Lung microvascular endothelial cell (primary cell): ENCODE results near the gene KCNMB3. TPM values are rescaled to one million over a fixed set of nuclear protein-coding genes. Genes with fewer than 3 reads are reported as not detected.
A peak's percentile ranks its signal among the peaks of the same experiment; 100 is the strongest.
"Not testable (repeated sequence)": the region's sequence is repeated elsewhere in the genome, so short reads cannot be mapped to it uniquely, and the experiment has no call there.

Experiments
- DNase-seq, 2 donors: peaks; one replicate each; pipeline versions ENCODE4 v3.0.0 to v3.0.0-alpha.2; 2010; ENCODE audit warnings: low read depth in 2 of 2
- total RNA-seq: library from RNA; depleted of rRNA; stranded (reverse); fragments of >200 nt; gene quantifications from 2 replicates; pipeline ENCODE4 v1.2.1, GENCODE V29; 2014

Gene KCNMB3, protein sequence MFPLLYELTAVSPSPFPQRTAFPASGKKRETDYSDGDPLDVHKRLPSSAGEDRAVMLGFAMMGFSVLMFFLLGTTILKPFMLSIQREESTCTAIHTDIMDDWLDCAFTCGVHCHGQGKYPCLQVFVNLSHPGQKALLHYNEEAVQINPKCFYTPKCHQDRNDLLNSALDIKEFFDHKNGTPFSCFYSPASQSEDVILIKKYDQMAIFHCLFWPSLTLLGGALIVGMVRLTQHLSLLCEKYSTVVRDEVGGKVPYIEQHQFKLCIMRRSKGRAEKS
- 1.3 and 2.6 TPM in 2 replicates for total RNA-seq

GRCh38 chr3:179250803-179251476 lies at the start of gene KCNMB3:
Gene KCNMB3 (minus strand): TSS chr3:179251114. CDS start chr3:179250990, 124 bp downstream.
- no peak for DNase-seq

- no peak for DNase-seq
Observed at GRCh38 chr3:179299999-179300613, 49.2 kb upstream of the KCNMB3 start.

- no peak for DNase-seq
Observed at GRCh38 chr3:179299316-179299715, 48.4 kb upstream of the KCNMB3 start.

DNA sequence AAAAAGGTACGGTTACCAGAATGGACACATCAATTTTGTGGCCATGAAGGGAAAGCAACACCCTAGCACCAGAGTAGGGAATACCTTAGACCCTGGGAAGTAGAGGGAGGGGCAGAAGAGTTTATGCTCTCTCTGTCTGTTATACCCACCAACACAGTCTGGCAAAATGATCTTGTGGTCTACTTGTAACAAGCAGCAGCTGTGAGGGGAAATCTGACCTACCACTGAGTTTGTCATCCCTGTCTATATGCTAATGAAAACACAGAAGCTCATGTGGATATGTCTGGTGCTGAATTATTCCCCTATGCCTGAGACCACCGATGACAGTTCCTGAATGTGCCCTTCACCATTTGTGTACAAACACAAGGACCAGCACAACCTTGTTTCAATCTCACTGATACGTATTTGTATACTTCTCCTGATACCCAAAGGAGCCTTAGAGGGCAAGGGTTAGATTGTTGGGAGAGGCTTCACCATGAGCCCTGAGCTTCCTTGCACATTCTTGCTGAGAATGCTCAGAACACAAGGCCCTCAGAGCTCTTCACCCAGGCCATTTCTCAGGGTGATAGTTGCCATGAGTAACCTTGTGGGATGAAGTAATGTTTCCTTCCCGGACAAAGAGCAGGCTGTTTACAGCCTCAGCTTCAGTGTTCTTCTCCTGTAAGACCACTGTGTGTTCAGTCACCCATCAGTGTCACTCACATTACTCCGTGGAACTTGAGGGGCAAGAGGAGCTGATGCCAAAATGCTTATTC lies 47.2 kb upstream of the KCNMB3 start:
- DNase-seq: peak in 1 of 2 donors; percentile 70

DNA sequence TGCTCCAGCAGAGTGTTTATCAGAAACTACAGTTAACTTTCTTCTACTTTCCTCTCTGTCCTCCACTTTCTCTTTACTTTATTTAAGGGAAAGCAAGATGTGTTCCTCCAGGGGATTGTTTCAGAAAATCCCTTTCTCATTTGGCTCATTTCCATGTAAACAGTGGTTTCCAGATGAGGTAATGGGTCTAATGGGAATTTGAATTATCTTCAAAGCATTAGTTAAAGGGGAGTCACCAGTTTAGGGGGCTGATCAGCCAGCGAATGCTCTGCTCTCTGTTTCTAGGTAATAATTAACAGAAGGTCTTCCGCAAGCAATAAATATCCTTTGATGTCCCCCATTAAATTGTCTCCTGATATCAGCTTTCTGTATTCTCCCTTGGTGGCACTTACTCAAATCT lies 41.5 kb upstream of the KCNMB3 start:
- peak in 1 of 2 donors; percentile 5 for DNase-seq

DNA sequence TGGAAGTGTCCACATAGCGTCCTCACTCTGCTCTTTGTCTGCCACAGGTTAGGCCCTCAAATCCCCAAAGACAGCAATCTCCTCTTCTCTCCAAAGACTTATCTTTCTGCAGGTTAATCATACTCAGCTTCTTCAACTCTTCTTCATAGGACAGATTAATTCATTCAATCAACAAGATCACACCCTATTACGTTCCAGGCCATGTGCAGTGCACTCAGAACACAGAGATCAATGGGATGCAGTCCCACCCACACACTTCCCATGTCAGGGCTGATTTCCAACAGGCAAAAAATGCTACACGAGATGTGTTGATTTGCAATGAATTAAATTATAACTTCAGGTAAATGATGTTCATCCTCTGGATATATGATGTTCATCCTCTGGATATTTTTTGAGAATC lies 38.4 kb upstream of the KCNMB3 start:
- no peak for DNase-seq

DNA sequence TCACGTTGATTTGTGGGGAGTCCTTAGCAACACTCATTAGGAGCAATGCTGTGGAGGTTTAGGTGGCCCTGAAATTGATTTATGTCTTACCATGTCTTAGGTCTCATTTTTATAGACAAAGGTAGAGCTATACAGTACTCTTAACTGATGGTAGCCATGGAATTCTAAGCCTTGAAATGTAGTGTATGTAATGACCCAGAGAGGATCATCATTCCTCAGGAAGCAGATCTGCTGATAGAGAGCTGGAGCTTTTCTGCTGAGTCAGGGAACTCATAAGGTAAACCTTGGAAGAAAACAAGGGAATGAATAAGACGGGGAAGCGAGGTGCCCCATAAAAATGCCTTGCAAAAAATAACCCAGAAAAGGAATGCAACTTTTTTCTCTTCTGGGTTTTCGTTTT lies 37.9 kb upstream of the KCNMB3 start:
- DNase-seq: no peak

DNA sequence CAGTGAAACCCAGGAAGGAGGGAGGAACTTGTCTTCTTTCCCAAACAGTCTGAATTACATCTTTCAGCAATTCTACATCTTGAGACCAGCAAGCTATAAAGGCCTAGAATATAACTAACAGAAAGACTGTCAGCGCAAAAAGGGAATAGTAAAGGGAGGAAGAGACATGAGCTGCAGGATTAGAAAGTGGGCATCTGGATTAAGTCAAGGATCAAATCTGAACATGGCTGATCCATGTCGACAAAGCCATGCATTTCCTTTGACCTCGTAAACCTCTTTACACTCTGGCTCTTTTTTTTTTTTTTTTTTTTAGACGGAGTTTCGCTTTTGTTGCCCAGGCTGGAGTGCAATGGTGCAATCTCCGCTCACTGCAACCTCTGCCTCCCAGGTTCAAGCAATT lies 35.4 kb upstream of the KCNMB3 start:
- DNase-seq: no peak

- DNase-seq: no peak
Observed at GRCh38 chr3:179281825-179282224, 30.9 kb upstream of the KCNMB3 start.

DNA sequence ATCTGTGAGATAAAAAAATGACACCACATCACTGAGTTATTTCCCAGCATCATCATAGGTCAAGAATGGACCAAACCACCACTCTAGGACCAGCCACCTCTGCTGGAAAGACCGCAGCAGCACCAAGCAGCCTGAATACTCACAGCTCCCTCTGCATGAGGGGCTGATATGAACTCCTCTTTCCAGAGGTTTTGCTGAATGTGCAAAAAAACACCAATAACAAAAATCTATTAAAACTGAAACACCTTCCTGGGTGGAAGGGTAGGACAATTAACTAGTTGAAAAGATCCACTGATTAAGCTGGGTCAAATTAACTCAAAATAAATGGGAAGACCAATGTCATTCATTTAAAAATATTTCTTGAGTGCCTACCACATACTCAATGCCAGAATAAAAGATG lies 28.9 kb upstream of the KCNMB3 start:
- DNase-seq: no peak

- DNase-seq: no peak
Observed at GRCh38 chr3:179278932-179279693, 28.2 kb upstream of the KCNMB3 start.

GRCh38 chr3:179278151-179278550 lies 27.2 kb upstream of the KCNMB3 start:
- no peak for DNase-seq

- no peak for DNase-seq
Observed at GRCh38 chr3:179276743-179277142, 25.8 kb upstream of the KCNMB3 start.

GRCh38 chr3:179276001-179276400 lies 25.1 kb upstream of the KCNMB3 start:
- no peak for DNase-seq

GRCh38 chr3:179274434-179274833 lies 23.5 kb upstream of the KCNMB3 start:
- DNase-seq: not testable (repeated sequence)

GRCh38 chr3:179272385-179272784 lies 21.5 kb upstream of the KCNMB3 start:
- peak; percentile 46 to 69 for DNase-seq

- DNase-seq: no peak
Observed at GRCh38 chr3:179269152-179269707, 18.3 kb upstream of the KCNMB3 start.

GRCh38 chr3:179268400-179269051 lies 17.6 kb upstream of the KCNMB3 start:
- DNase-seq: peak; percentile 9 to 32

GRCh38 chr3:179266701-179267211 lies 15.8 kb upstream of the KCNMB3 start:
- DNase-seq: peak; percentile 62 to 93

GRCh38 chr3:179265875-179266274 lies 15.0 kb upstream of the KCNMB3 start:
- no peak for DNase-seq
